Mucosa of descending colon (tissue), 3 donors: Measurements from ENCODE around the gene ITPRIP. TPM values are rescaled to one million over a fixed set of nuclear protein-coding genes. Genes with fewer than 3 reads are reported as not detected.

Source experiments
- ATAC-seq: fragments of 200-7000 bp; cut with Tn5 transposase; one replicate; pipeline ENCODE4 v1.9.1; 2020; ENCODE audit warnings: mild to moderate bottlenecking, moderate library complexity
- DNase-seq, 3 donors: peaks; one replicate each; pipeline ENCODE4 v3.0.0-alpha.2; 2020
- H3K36me3 ChIP-seq: fragments of 200-600 bp; one replicate; pipeline ENCODE4 v1.8.0; 2021; ENCODE audit warnings: low read depth, mild to moderate bottlenecking
- H3K4me1 ChIP-seq: fragments of 200-600 bp; one replicate; pipeline ENCODE4 v1.8.0; 2021; ENCODE audit warnings: low read depth, mild to moderate bottlenecking
- H3K4me3 ChIP-seq: fragments of 200-600 bp; one replicate; pipeline ENCODE4 v1.8.0; 2021; ENCODE audit warnings: mild to moderate bottlenecking
- H3K9me3 ChIP-seq: fragments of 200-600 bp; one replicate; pipeline ENCODE4 v1.8.0; 2021; ENCODE audit warnings: mild to moderate bottlenecking
- intact Hi-C, 2 donors: fragments of 100-400 bp; cut with DNase I in 1 of 2; cut with micrococcal nuclease in 1 of 2; formaldehyde crosslinking; loops; one replicate each; pipeline versions ENCODE4 v1.11.0 to v1.11.1; 2022; cut with DNase I, micrococcal nuclease
- total RNA-seq, 3 donors: library from RNA; stranded (reverse); fragmentation: NEBNext Ultra II Directional in 2 of 3; extraction: Animal tissue kit (Norgen Biotek cat#: 25700) in 2 of 3; gene quantifications; one replicate each; pipeline versions ENCODE4 v1.2.1 to v1.2.4, GENCODE V29; 2021 to 2023
- TF ChIP-seq, protein P1 (sequence below): fragments of 200-600 bp; IDR thresholded peaks from one replicate; pipeline ENCODE4 v1.8.0; 2022; ENCODE audit warnings: antibody characterized with exemption, mild to moderate bottlenecking
- donor health status: DM: no; HTN: no; CAD: no; lungs with moderate emphysema.
- donor health status: DM: no; HTN: no; CAD: no.
- donor health status: DM: no; HTN: yes; CAD: no.

Gene ITPRIP
- total RNA-seq, 3 donors from 2014 or later = 3.2 to 10.7 (median 5.7) TPM

DNA sequence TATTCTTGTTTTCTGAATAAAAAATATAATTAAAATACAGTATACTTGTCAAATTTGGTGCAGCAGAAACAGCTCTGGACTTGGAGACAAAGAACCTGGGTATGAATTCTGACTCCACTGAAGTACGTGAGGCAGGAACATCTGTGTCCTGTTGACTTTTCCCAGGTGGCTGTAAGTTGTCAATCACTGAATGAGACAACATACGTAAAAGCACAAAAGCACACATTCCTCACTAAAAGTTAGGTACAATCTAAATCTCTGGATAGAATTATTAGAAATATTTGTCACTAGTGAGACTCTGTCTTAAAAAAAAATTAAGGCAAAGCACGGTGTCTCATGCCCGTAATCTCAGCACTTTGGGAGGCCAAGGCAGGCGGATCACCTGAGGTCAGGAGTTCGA lies 33.5 kb upstream of the ITPRIP start:
- TF ChIP-seq, protein P1, sequence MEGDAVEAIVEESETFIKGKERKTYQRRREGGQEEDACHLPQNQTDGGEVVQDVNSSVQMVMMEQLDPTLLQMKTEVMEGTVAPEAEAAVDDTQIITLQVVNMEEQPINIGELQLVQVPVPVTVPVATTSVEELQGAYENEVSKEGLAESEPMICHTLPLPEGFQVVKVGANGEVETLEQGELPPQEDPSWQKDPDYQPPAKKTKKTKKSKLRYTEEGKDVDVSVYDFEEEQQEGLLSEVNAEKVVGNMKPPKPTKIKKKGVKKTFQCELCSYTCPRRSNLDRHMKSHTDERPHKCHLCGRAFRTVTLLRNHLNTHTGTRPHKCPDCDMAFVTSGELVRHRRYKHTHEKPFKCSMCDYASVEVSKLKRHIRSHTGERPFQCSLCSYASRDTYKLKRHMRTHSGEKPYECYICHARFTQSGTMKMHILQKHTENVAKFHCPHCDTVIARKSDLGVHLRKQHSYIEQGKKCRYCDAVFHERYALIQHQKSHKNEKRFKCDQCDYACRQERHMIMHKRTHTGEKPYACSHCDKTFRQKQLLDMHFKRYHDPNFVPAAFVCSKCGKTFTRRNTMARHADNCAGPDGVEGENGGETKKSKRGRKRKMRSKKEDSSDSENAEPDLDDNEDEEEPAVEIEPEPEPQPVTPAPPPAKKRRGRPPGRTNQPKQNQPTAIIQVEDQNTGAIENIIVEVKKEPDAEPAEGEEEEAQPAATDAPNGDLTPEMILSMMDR = no peak
- Histone ChIP-seq H3K36me3 (no peaks in the 10 kb centered on the region), H3K9me3 (no peaks in the 10 kb centered on the region), H3K4me3 (no peak overlapping the region), H3K4me1 (no peaks in the 10 kb centered on the region)
- intact Hi-C loops = no loop called here
- DNase-seq (no peak), ATAC-seq (no peak)

GRCh38 chr10:104368381-104368780 lies 30.1 kb upstream of the ITPRIP start:
- intact Hi-C loops = no loop called here
- Histone ChIP-seq H3K36me3 (no peaks in the 10 kb centered on the region), H3K4me3 (no peak overlapping the region), H3K9me3 (no peaks in the 10 kb centered on the region), H3K4me1 (no peaks in the 10 kb centered on the region)
- TF ChIP-seq, protein P1 = no peak
- DNase-seq = no peak
- no peak for ATAC-seq

- intact Hi-C loops = no loop called here
- TF ChIP-seq, protein P1 = no peak
- no peak for DNase-seq
- no peaks in the 10 kb centered on the region for H3K36me3 ChIP-seq
- ATAC-seq = no peak
- no peak overlapping the region for H3K4me3 ChIP-seq
- no peaks in the 10 kb centered on the region for H3K9me3 ChIP-seq
- H3K4me1 ChIP-seq = no peaks in the 10 kb centered on the region
Observed at GRCh38 chr10:104367904-104368303, 29.6 kb upstream of the ITPRIP start.

- intact Hi-C loops = no loop called here
- Histone ChIP-seq H3K4me1 (no peaks in the 10 kb centered on the region), H3K4me3 (no peak overlapping the region), H3K36me3 (no peaks in the 10 kb centered on the region), H3K9me3 (no peaks in the 10 kb centered on the region)
- TF ChIP-seq, protein P1 = no peak
- DNase-seq = no peak
- ATAC-seq = no peak
Observed at GRCh38 chr10:104359811-104360210, 21.5 kb upstream of the ITPRIP start.

DNA sequence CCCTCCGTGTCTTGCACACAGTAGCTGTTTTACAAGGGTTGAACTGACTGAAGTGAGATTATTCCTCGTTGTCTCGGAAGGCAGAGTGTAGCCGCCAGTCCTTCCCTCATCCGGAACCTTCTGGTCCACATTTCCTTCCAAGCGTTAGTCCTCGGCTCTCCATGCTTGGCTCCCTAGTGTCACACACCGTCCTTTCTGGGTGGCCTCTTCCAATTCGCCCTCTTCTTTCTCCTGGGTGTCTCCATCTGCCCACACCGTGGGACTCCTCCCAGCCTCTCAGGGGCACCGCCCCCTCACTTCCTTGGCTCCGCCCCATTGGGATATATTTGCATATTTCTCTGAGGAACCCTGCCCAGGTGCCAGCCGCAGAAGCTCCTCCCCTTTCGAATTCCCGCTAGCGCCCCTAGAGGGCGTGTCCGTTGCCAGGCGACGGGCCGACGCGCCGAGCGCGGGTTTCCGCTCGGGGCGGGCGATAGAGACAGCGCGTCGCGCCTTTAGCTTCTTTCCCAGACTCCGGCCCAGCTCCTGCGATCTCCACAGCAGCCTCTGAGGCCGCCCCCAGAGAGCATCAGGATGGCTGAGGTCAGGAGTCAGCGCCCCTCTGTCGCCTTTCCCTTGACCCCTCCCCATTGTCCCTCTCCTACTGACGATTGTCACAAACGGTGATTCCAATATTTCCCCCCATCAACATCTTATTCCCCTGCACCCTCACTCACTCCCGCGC lies 15.2 kb upstream of the ITPRIP start, which contains the start of gene CFAP58:
TSS of gene CFAP58 (plus strand) at position 509 of the 724 bp plus-strand sequence. CDS start at position 574, 65 bp downstream.
- Histone ChIP-seq H3K4me3 (no peak within 1 kb of the TSS), H3K9me3 (no peaks in the 10 kb centered on the region), H3K4me1 (peaks cover 3% of the 10 kb centered on the region), H3K36me3 (no peaks in the 10 kb centered on the region)
- ATAC-seq (peak; percentile 99), DNase-seq (peak; percentile 95 to 97 (median 97))
- intact Hi-C loops = loop anchor here (5.0 kb wide), 2 partner anchors 46 to 61 kb away; no protein-coding TSS in a partner anchor
- TF ChIP-seq, protein P1 = peak; percentile 62
